Measurements from ENCODE around the gene PAX4.
"Not testable (repeated sequence)": the region's sequence is repeated elsewhere in the genome, so short reads cannot be mapped to it uniquely, and the experiment has no call there.

Gene PAX4

GRCh38 chr7:127585044-127585953 lies 32.6 kb downstream of the PAX4 start, which contains the start of gene GCC1:
GCC1 (minus strand) TSS chr7:127585596; CDS start chr7:127585182, 414 bp downstream.
- DNase-seq (ENCODE audit: low read depth, low spot score), result peak; percentile 96

- DNase-seq (ENCODE audit: low read depth, low spot score), result no peak
Measured at GRCh38 chr7:127584648-127585043, 33.3 kb downstream of the PAX4 start.

GRCh38 chr7:127582361-127582760 lies 35.6 kb downstream of the PAX4 start:
- DNase-seq (ENCODE audit: low read depth, low spot score), result peak; percentile 31

GRCh38 chr7:127581716-127582115 lies 36.2 kb downstream of the PAX4 start:
- peak; percentile 23 for DNase-seq (ENCODE audit: low read depth, low spot score)

- no peak for DNase-seq (ENCODE audit: low read depth, low spot score)
Measured at GRCh38 chr7:127580612-127581011, 37.3 kb downstream of the PAX4 start.

GRCh38 chr7:127578711-127579275 lies 39.1 kb downstream of the PAX4 start:
- DNase-seq (ENCODE audit: low read depth, low spot score), result peak; percentile 50

GRCh38 chr7:127578036-127578684 lies 39.8 kb downstream of the PAX4 start:
- DNase-seq (ENCODE audit: low read depth, low spot score), result peak; percentile 57

- DNase-seq (ENCODE audit: low read depth, low spot score), result peak; percentile 32
Measured at GRCh38 chr7:127571741-127572505, 46.0 kb downstream of the PAX4 start.

- not testable (repeated sequence) for DNase-seq (ENCODE audit: low read depth, low spot score)
Measured at GRCh38 chr7:127568034-127568433, 49.9 kb downstream of the PAX4 start.

GRCh38 chr7:127566242-127566641 lies 51.7 kb downstream of the PAX4 start:
- no peak for DNase-seq (ENCODE audit: low read depth, low spot score)

Data from astrocyte of the hippocampus (primary cell).